K562 (cell line): ENCODE data around the gene ARHGDIA. TPM values are rescaled to one million over a fixed set of nuclear protein-coding genes. Genes with fewer than 3 reads are reported as not detected.
A peak's percentile ranks its signal among the peaks of the same experiment; 100 is the strongest.

Experiments
- ARID1B ChIP-seq: fragments of 450-650 bp; IDR thresholded peaks from 2 replicates; pipeline ENCODE4 v1.6.1; 2016; ENCODE audit warnings: antibody characterized with exemption, mild to moderate bottlenecking, inconsistent platforms
- BDP1 ChIP-seq: IDR thresholded peaks from 3 replicates; pipeline ENCODE4 v1.6.1; 2011; ENCODE audit not compliant: insufficient read length, insufficient read depth
- BHLHE40 ChIP-seq: IDR thresholded peaks from 2 replicates; pipeline ENCODE4 v1.6.1; 2011; ENCODE audit warnings: low read length, improper control_type of control experiment
- CAMTA2 ChIP-seq: fragments of 250-450 bp; sonication (Bioruptor Pico); conservative IDR thresholded peaks from 2 replicates; pipeline ENCODE4 v1.5.1; 2022
- CBFA2T2 ChIP-seq: fragments of 450-650 bp; conservative IDR thresholded peaks from 2 replicates; pipeline ENCODE4 v1.6.1; 2017; ENCODE audit warnings: mild to moderate bottlenecking
- CCAR2 ChIP-seq: fragments of 200-400 bp; formaldehyde crosslinking; IDR thresholded peaks from 2 replicates; pipeline ENCODE4 v1.6.1; 2017; ENCODE audit warnings: mild to moderate bottlenecking, low read depth, low read length
- EGR1 ChIP-seq: fragments of 450-650 bp; conservative IDR thresholded peaks from 2 replicates; pipeline ENCODE4 v1.6.1; 2017; ENCODE audit warnings: mild to moderate bottlenecking
- KAT2B ChIP-seq: IDR thresholded peaks from one replicate; pipeline ENCODE4 v1.6.1; 2012; ENCODE audit warnings: low read depth, mild to moderate bottlenecking, control low read depth, inconsistent platforms, low read length, moderate library complexity
- MBD1 ChIP-seq: fragments of 250-450 bp; sonication (Bioruptor Pico); IDR thresholded peaks from 2 replicates; pipeline ENCODE4 v1.8.0; 2022; ENCODE audit warnings: inconsistent platforms
- MECOM ChIP-seq: fragments of 250-450 bp; sonication (Bioruptor Pico); IDR thresholded peaks from 2 replicates; pipeline ENCODE4 v1.8.0; 2022; ENCODE audit warnings: inconsistent platforms
- NFRKB ChIP-seq: fragments of 450-650 bp; IDR thresholded peaks from 2 replicates; pipeline ENCODE4 v1.6.1; 2016; ENCODE audit warnings: low read depth
- NRF1 ChIP-seq, 2 experiments: fragments of 450-650 bp; IDR thresholded peaks in 1 of 2; conservative IDR thresholded peaks in 1 of 2; 2 replicates each; pipeline ENCODE4 v1.6.1; 2014; ENCODE audit warnings: mild to moderate bottlenecking in 2 of 2
- PCBP1 ChIP-seq: fragments of 200-400 bp; formaldehyde crosslinking; IDR thresholded peaks from 2 replicates; pipeline ENCODE4 v1.6.1; 2018; ENCODE audit warnings: mild to moderate bottlenecking, low read depth, low read length; ENCODE audit not compliant: poor library complexity, severe bottlenecking
- PHB2 ChIP-seq: fragments of 450-650 bp; IDR thresholded peaks from 2 replicates; pipeline ENCODE4 v1.6.1; 2017; ENCODE audit warnings: low read depth
- THAP12 ChIP-seq: fragments of 250-450 bp; sonication (Bioruptor Pico); IDR thresholded peaks from 2 replicates; pipeline ENCODE4 v1.9.0; 2021; ENCODE audit warnings: mild to moderate bottlenecking, inconsistent platforms
- THAP7 ChIP-seq: fragments of 250-450 bp; sonication (Bioruptor Pico); IDR thresholded peaks from 2 replicates; pipeline ENCODE4 v1.5.0; 2021
- ZNF551 ChIP-seq: fragments of 250-450 bp; sonication (Bioruptor Pico); IDR thresholded peaks from 2 replicates; pipeline ENCODE4 v1.5.0; 2021; ENCODE audit warnings: mild to moderate bottlenecking, moderate library complexity
- polyA plus RNA-seq, 8 experiments: library from polyadenylated mRNA; depleted of rRNA in 4 of 8; stranded (reverse) in 5 of 8; unstranded in 3 of 8; fragments of >200 nt; fragmentation: Nextera tagmentation in 2 of 8; fragmentation: Illumina TruSeq in 1 of 8; extraction: Ambion mirVana in 2 of 8; extraction: Trizol in 1 of 8; gene quantifications; 2 replicates each; pipeline versions ENCODE4 v1.2.1 to v1.2.3, GENCODE V29; 2011 to 2014; ENCODE audit warnings: inconsistent platforms in 1 of 8, missing spikeins in 1 of 8
- total RNA-seq, 7 experiments: library from RNA; depleted of rRNA in 6 of 7; stranded (reverse); fragments of >200 nt in 6 of 7; fragmentation: Illumina TruSeq in 2 of 7; extraction: Trizol in 2 of 7; gene quantifications; 2 replicates each; pipeline versions ENCODE4 v1.2.1 to v1.2.3, GENCODE V29; 2011 to 2021; ENCODE audit warnings: low replicate concordance in 1 of 7
- TF ChIP-seq, protein P1 (sequence below): sonication (generic); formaldehyde crosslinking; IDR thresholded peaks from 2 replicates; pipeline ENCODE4 v1.9.0; 2022; ENCODE audit warnings: mild to moderate bottlenecking, missing genetic modification reagents

Gene ARHGDIA
- total and polyA plus RNA-seq, 9 of the 15 experiments (the other 6 are each of a cell fraction or from before 2014, with no cell fraction given) = 9.6 to 340 (median 97.6) TPM

GRCh38 chr17:81833921-81834830 is 37.0 kb downstream of the ARHGDIA start (continued):
- TF ChIP-seq PCBP1 = peak; percentile 49
- no peak for TF ChIP-seq THAP12 (CRISPR knock-in tag)
- no peak for TF ChIP-seq BDP1
- no peak for TF ChIP-seq THAP7 (CRISPR knock-in tag)
- 0 out of 2 replicates have a peak, but pooled peaks have one; percentile 8 for TF ChIP-seq ARID1B
- no peak for TF ChIP-seq CAMTA2 (CRISPR knock-in tag)
- no peak for TF ChIP-seq CBFA2T2
- TF ChIP-seq MBD1 = no peak
- TF ChIP-seq KAT2B = no peak
- no peak for TF ChIP-seq PHB2
- peak; percentile 55 for TF ChIP-seq EGR1
- TF ChIP-seq NFRKB = 0 out of 2 replicates have a peak, but pooled peaks have one; percentile 23
- TF ChIP-seq CCAR2 = no peak
- peak in 1 of 2 experiments; percentile 38; a peak in 2 of 4 replicates for TF ChIP-seq NRF1 (conservative IDR thresholded peaks at IDR 0.05 in 1 of 2, IDR thresholded peaks at IDR 0.05 in 1 of 2)
- no peak for TF ChIP-seq MECOM (CRISPR knock-in tag)
- no peak for TF ChIP-seq ZNF551
- TF ChIP-seq, protein P1, sequence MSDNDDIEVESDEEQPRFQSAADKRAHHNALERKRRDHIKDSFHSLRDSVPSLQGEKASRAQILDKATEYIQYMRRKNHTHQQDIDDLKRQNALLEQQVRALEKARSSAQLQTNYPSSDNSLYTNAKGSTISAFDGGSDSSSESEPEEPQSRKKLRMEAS (CRISPR knock-in tag) = peak; percentile 10; the same call in 1 of the 2 replicates
- TF ChIP-seq BHLHE40 = no peak
